B cell (primary cell): Measurements from ENCODE around the gene PLEKHM3. TPM values are rescaled to one million over a fixed set of nuclear protein-coding genes. Genes with fewer than 3 reads are reported as not detected.

Experiments used
- ATAC-seq: fragments of 200-7000 bp; cut with Tn5 transposase; one replicate; pipeline ENCODE4 v1.10.0; 2021; ENCODE audit warnings: low read depth, mild to moderate bottlenecking, moderate number of reproducible peaks, moderate library complexity
- CTCF ChIA-PET: fragments of 350-600 bp; sonication (Branson Sonifier 250); formaldehyde crosslinking; loops from one replicate; lab custom pipeline; 2021; ENCODE audit warnings: antibody characterized with exemption, inconsistent platforms; lab: Charles Lee
- POLR2A ChIA-PET: fragments of 350-600 bp; sonication (Branson Sonifier 250); formaldehyde crosslinking; loops from one replicate; lab custom pipeline; 2021; ENCODE audit warnings: antibody characterized with exemption; lab: Charles Lee
- DNase-seq: peaks from one replicate; pipeline ENCODE4 v3.0.0; 2013
- H2AFZ ChIP-seq: 2 replicates; pipeline ENCODE4 v1.6.1; 2012; ENCODE audit warnings: mild to moderate bottlenecking, low read depth, low read length; ENCODE audit not compliant: insufficient read depth, poor library complexity, severe bottlenecking
- H3K27ac ChIP-seq, 2 donors: 1 replicate in 1 of 2; 2 replicates in 1 of 2; pipeline ENCODE4 v1.5.1; 2012 to 2013; ENCODE audit warnings: low read length in 2 of 2, mild to moderate bottlenecking in 2 of 2, moderate library complexity in 1 of 2
- H3K27me3 ChIP-seq, 4 experiments: fragments of 200-600 bp in 1 of 4; sonication (generic) in 1 of 4; replicated peaks in 1 of 4; 1 replicate in 2 of 4; 2 replicates in 2 of 4; pipeline versions ENCODE4 v1.6.1 to v1.7.0; 2013 to 2016; ENCODE audit warnings: low read length in 3 of 4, mild to moderate bottlenecking in 2 of 4, mixed read lengths in 1 of 4, moderate library complexity in 1 of 4; ENCODE audit not compliant: insufficient read depth in 4 of 4, control insufficient read depth in 3 of 4; ENCODE audit errors: control extremely low read depth in 1 of 4
- H3K36me3 ChIP-seq, 2 experiments: replicated peaks in 1 of 2; 1 replicate in 1 of 2; 2 replicates in 1 of 2; pipeline versions ENCODE4 v1.6.1 to v1.7.1; 2013; ENCODE audit warnings: low read length in 1 of 2; ENCODE audit not compliant: insufficient read depth in 2 of 2, control insufficient read depth in 1 of 2; ENCODE audit errors: control extremely low read depth in 1 of 2, extremely low read depth in 1 of 2
- H3K4me1 ChIP-seq, 2 donors: fragments of 200-600 bp in 1 of 2; sonication (generic) in 1 of 2; 1 replicate in 1 of 2; 2 replicates in 1 of 2; pipeline versions ENCODE4 v1.5.1 to v1.6.1; 2013 to 2017; ENCODE audit warnings: low read length in 2 of 2; ENCODE audit not compliant: control insufficient read depth in 2 of 2, insufficient read depth in 2 of 2
- H3K4me2 ChIP-seq: replicated peaks from 2 replicates; pipeline ENCODE3; 2012; ENCODE audit warnings: mild to moderate bottlenecking, low read depth, low read length; ENCODE audit not compliant: poor library complexity, severe bottlenecking
- H3K4me3 ChIP-seq, 5 experiments: fragments of 200-600 bp in 1 of 5; sonication (generic) in 1 of 5; 1 replicate in 3 of 5; 2 replicates in 2 of 5; pipeline versions ENCODE4 v1.5.1 to v1.7.0; 2011 to 2016; ENCODE audit warnings: low read length in 4 of 5, mild to moderate bottlenecking in 4 of 5, low read depth in 2 of 5, control low read depth in 1 of 5, moderate library complexity in 1 of 5; ENCODE audit not compliant: insufficient read depth in 1 of 5; ENCODE audit errors: control extremely low read depth in 1 of 5, extremely low read depth in 1 of 5
- H3K79me2 ChIP-seq: fragments of 200-600 bp; sonication (generic); one replicate; pipeline ENCODE4 v1.6.0; 2016; ENCODE audit warnings: low read length; ENCODE audit not compliant: control insufficient read depth, insufficient read depth
- H3K9ac ChIP-seq: fragments of 200-600 bp; sonication (generic); 2 replicates; pipeline ENCODE4 v1.6.1; 2017; ENCODE audit warnings: mild to moderate bottlenecking, low read length, moderate library complexity
- H3K9me3 ChIP-seq, 3 donors: one replicate each; pipeline versions ENCODE4 v1.6.1 to v1.7.1; 2013; ENCODE audit warnings: low read length in 2 of 3; ENCODE audit not compliant: control insufficient read depth in 2 of 3, insufficient read depth in 1 of 3; ENCODE audit errors: control extremely low read depth in 1 of 3
- H4K20me1 ChIP-seq: 2 replicates; pipeline ENCODE4 v1.6.0; 2012; ENCODE audit warnings: mild to moderate bottlenecking, low read length; ENCODE audit not compliant: insufficient read depth, control insufficient read depth, poor library complexity, severe bottlenecking
- H3K27ac Mint-ChIP-seq: one replicate; pipeline ENCODE4 v1.8.0; 2021; ENCODE audit warnings: mixed read lengths
- H3K27me3 Mint-ChIP-seq: one replicate; pipeline ENCODE4 v1.8.0; 2021; ENCODE audit warnings: mixed read lengths
- H3K4me1 Mint-ChIP-seq: one replicate; pipeline ENCODE4 v1.8.0; 2021; ENCODE audit warnings: mixed read lengths
- H3K4me3 Mint-ChIP-seq: one replicate; pipeline ENCODE4 v1.8.0; 2021; ENCODE audit warnings: mixed read lengths
- H3K9me3 Mint-ChIP-seq: one replicate; pipeline ENCODE4 v1.8.0; 2022; ENCODE audit warnings: mixed read lengths; ENCODE audit not compliant: insufficient read depth
- EZH2 ChIP-seq: IDR thresholded peaks from 2 replicates; pipeline ENCODE4 v1.6.1; 2012; ENCODE audit warnings: borderline replicate concordance, low read depth, mild to moderate bottlenecking, moderate library complexity, low read length; ENCODE audit not compliant: insufficient read depth, poor library complexity, severe bottlenecking
- WGBS: methylation state at CpG from one replicate; pipeline ENCODE4 v1.1.5; 2013; ENCODE audit warnings: missing lambda C conversion rate; ENCODE audit not compliant: insufficient coverage; 5-methylcytosine and 5-hydroxymethylcytosine counted together
- intact Hi-C: fragments of 100-400 bp; cut with micrococcal nuclease; formaldehyde crosslinking; loops from one replicate; pipeline ENCODE4 v1.10.0; 2022
- polyA plus RNA-seq: library from polyadenylated mRNA; depleted of rRNA; stranded (reverse); fragments of >200 nt; gene quantifications from 2 replicates; pipeline ENCODE4 v1.2.3, GENCODE V29; 2012
- total RNA-seq, 2 donors: library from RNA; stranded (reverse); fragments of 120-200 nt in 1 of 2; gene quantifications; 1 replicate in 1 of 2; 2 replicates in 1 of 2; pipeline versions ENCODE4 v1.2.3 to v1.2.4, GENCODE V29; 2013 to 2022
- TF ChIP-seq, protein P1 (sequence below): fragments of 200-600 bp; IDR thresholded peaks from one replicate; pipeline ENCODE4 v1.8.0; 2022; ENCODE audit warnings: antibody characterized with exemption, mild to moderate bottlenecking

Gene PLEKHM3
- total and polyA plus RNA-seq, 2 donors (not counting 1 experiment from before 2014, with no cell fraction given): 4.0 to 17.7 TPM

DNA sequence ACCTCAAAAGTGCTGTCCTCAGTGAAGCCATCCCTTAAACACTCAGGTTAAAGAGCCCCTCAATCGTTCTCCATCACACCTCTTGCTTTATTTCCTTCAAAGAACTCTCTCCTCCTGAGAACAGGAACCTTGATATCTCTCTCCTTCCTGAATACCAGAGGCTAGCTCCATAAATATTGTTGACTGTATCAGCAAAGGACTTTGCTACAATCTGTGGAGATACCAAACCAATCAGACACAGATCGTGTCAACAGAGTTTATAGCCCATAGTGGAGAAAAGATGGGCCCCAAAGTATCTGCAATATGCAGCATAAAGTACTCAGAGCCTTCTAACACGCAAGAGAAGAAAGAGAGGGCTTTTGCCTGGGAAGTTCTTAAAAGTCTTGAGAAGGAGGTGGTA is 36.4 kb downstream of the PLEKHM3 start:
- H3K4me3 ChIP-seq: no peak overlapping the region
- no peaks in the 10 kb centered on the region for H3K9me3 ChIP-seq
- no peaks in the 10 kb centered on the region for H3K36me3 ChIP-seq
- no peaks in the 10 kb centered on the region for H4K20me1 ChIP-seq
- H3K4me1 ChIP-seq: peaks cover 30 to 32% of the 10 kb centered on the region in 2 donors
- no peaks in the 10 kb centered on the region for H3K27me3 ChIP-seq
- H3K27me3 Mint-ChIP-seq: no peaks in the 10 kb centered on the region
- intact Hi-C loops: no loop called here
- no peak overlapping the region for H2AFZ ChIP-seq
- H3K9ac ChIP-seq: no peak overlapping the region
- no peak for ATAC-seq
- CTCF ChIA-PET: interaction anchor here (3.5 kb wide), 1 partner anchor 16 kb away, joined by 19 read pairs; no protein-coding TSS in a partner anchor
- no peak for DNase-seq
- no peaks in the 10 kb centered on the region for H3K79me2 ChIP-seq
- no peaks in the 10 kb centered on the region for H3K9me3 Mint-ChIP-seq
- WGBS: 93% methylated on average over 2 of the region's 3 CpGs
- no peak for TF ChIP-seq EZH2
- TF ChIP-seq, protein P1, sequence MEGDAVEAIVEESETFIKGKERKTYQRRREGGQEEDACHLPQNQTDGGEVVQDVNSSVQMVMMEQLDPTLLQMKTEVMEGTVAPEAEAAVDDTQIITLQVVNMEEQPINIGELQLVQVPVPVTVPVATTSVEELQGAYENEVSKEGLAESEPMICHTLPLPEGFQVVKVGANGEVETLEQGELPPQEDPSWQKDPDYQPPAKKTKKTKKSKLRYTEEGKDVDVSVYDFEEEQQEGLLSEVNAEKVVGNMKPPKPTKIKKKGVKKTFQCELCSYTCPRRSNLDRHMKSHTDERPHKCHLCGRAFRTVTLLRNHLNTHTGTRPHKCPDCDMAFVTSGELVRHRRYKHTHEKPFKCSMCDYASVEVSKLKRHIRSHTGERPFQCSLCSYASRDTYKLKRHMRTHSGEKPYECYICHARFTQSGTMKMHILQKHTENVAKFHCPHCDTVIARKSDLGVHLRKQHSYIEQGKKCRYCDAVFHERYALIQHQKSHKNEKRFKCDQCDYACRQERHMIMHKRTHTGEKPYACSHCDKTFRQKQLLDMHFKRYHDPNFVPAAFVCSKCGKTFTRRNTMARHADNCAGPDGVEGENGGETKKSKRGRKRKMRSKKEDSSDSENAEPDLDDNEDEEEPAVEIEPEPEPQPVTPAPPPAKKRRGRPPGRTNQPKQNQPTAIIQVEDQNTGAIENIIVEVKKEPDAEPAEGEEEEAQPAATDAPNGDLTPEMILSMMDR: no peak
- no peak overlapping the region for H3K4me2 ChIP-seq
- H3K27ac Mint-ChIP-seq: no peak overlapping the region
- H3K4me3 Mint-ChIP-seq: no peak overlapping the region
- H3K4me1 Mint-ChIP-seq: peaks cover 32% of the 10 kb centered on the region
- POLR2A ChIA-PET: no interaction called here
- H3K27ac ChIP-seq: no peak overlapping the region

DNA sequence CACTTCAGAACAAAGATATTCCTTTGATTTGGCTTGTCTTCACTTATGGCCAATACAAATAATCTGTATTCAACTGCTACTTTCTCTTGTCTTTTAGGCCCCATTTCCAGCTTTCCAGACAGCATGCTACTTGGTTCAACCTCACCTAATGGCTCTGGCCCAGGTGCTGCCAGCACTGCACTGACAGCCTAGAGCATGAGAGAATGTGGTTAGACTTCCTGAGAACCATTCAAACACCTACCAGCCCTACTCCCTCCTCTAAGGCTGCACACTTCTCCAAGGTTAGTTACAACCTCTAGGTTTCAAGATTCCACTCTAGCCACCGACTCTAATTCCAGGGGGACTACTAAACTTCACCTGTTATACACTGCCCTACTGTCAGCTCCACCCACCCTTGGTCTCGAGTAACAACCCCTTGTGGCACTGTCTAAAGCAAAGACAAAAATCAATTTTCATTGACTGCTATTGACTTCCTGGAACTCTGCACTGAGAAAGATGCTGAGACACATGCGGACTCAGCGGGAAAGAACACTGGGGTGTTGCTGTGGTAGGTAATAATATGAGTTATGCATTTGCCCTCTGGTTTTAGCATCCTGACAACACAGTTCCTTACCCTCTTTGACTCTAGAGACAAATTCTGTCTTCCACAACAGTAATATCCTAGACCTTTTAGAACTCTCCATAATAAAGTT is 38.2 kb downstream of the PLEKHM3 start:
- Mint-ChIP-seq H3K9me3 (no peaks in the 10 kb centered on the region), H3K4me1 (peaks cover 32% of the 10 kb centered on the region), H3K27ac (no peak overlapping the region), H3K4me3 (no peak overlapping the region), H3K27me3 (no peaks in the 10 kb centered on the region)
- no peaks in the 10 kb centered on the region for H4K20me1 ChIP-seq
- DNase-seq (no peak), ATAC-seq (no peak)
- H3K27ac ChIP-seq: no peak overlapping the region
- CTCF ChIA-PET: interaction anchor here (1.0 to 3.5 kb wide), 2 partner anchors 12 to 14 kb away, joined by 7 to 19 read pairs; no protein-coding TSS in a partner anchor
- no peak for TF ChIP-seq EZH2
- TF ChIP-seq, protein P1: no peak
- no peak overlapping the region for H3K4me3 ChIP-seq
- WGBS: 93% methylated on average over 4 of the region's 4 CpGs
- H3K36me3 ChIP-seq: no peaks in the 10 kb centered on the region
- H3K4me1 ChIP-seq: peaks cover 34 to 44% of the 10 kb centered on the region in 2 donors
- H3K27me3 ChIP-seq: no peaks in the 10 kb centered on the region
- no peaks in the 10 kb centered on the region for H3K9me3 ChIP-seq
- POLR2A ChIA-PET: interaction anchor here (0.7 kb wide), 1 partner anchor 37 kb away, joined by 8 read pairs; no protein-coding TSS in a partner anchor
- H3K9ac ChIP-seq: no peak overlapping the region
- no peak overlapping the region for H3K4me2 ChIP-seq
- H3K79me2 ChIP-seq: no peaks in the 10 kb centered on the region
- intact Hi-C loops: no loop called here
- H2AFZ ChIP-seq: no peak overlapping the region
